Skin of body (tissue), 2 donors: ENCODE results near the gene BAIAP2. TPM values are rescaled to one million over a fixed set of nuclear protein-coding genes. Genes with fewer than 3 reads are reported as not detected.

Source experiments
- small RNA-seq: library from RNA; depleted of rRNA; stranded (forward); fragments of <200 nt; gene quantifications from one replicate; pipeline ENCODE3, GENCODE V24; 2014; ENCODE audit warnings: low replicate concordance
- total RNA-seq: library from RNA; depleted of rRNA; stranded (reverse); fragments of >200 nt; gene quantifications from one replicate; pipeline ENCODE4 v1.2.3, GENCODE V29; 2014

The BAIAP2 gene
- total RNA-seq, 1 donor from 2014 or later = 34.6 TPM

Small RNA genes within 50 kb of the gene (small RNA-seq; reads per million reads assigned to genes)
- gene MIR1250 (not detected), gene MIR3065 (15.5 reads per million, percentile 93 among the genes with 10 or more reads in this experiment), gene MIR657 (not detected)

Other genes with a start within 250 kb of the BAIAP2 start
- 14.5 TPM for gene CHMP6, start 43.3 kb upstream of the BAIAP2 start, total RNA-seq
- not detected for gene PVALEF, start 130.4 kb downstream of the BAIAP2 start, total RNA-seq
- gene AATK, start 131.1 kb downstream of the BAIAP2 start, total RNA-seq = 2.8 TPM
- 8.5 TPM for gene CEP131, start 187.8 kb downstream of the BAIAP2 start, total RNA-seq
- gene TEPSIN, start 203.9 kb downstream of the BAIAP2 start, total RNA-seq = 9.7 TPM
- 10.7 TPM for gene NDUFAF8, start 204.2 kb downstream of the BAIAP2 start, total RNA-seq